Activated gamma-delta T cell treated with Interleukin-2 at 50 U/mL for 16 hours (primary cell): ENCODE measurements around the gene MYO9A.

Experiments
- DNase-seq: peaks from one replicate; pipeline ENCODE4 v3.0.0-alpha.2; 2020

Gene MYO9A

GRCh38 chr15:72118017-72118978, at the start of gene MYO9A, which contains the start of gene SENP8:
MYO9A (minus strand) TSS chr15:72118150; CDS start chr15:72046563, 71,587 bp downstream.
SENP8 (plus strand) TSS chr15:72118403; CDS start chr15:72139624, 21,221 bp downstream.
- peak; percentile 98 for DNase-seq

- no peak for DNase-seq
Measured at GRCh38 chr15:72167445-72167844, 49.5 kb upstream of the MYO9A start.

- no peak for DNase-seq
Measured at GRCh38 chr15:72166716-72167417, 48.9 kb upstream of the MYO9A start.

- no peak for DNase-seq
Measured at GRCh38 chr15:72163719-72164118, 45.8 kb upstream of the MYO9A start.

GRCh38 chr15:72162569-72162968, 44.6 kb upstream of the MYO9A start:
- DNase-seq: no peak

- no peak for DNase-seq
Measured at GRCh38 chr15:72161361-72162132, 43.6 kb upstream of the MYO9A start.

GRCh38 chr15:72160696-72161245, 42.8 kb upstream of the MYO9A start:
- DNase-seq: no peak

- DNase-seq: no peak
Measured at GRCh38 chr15:72156928-72157327, 39.0 kb upstream of the MYO9A start.

- peak; percentile 80 for DNase-seq
Measured at GRCh38 chr15:72155635-72156616, 38.0 kb upstream of the MYO9A start.

GRCh38 chr15:72155003-72155621, 37.2 kb upstream of the MYO9A start:
- DNase-seq: no peak

GRCh38 chr15:72154316-72154715, 36.4 kb upstream of the MYO9A start:
- no peak for DNase-seq

GRCh38 chr15:72153269-72154000, 35.5 kb upstream of the MYO9A start:
- no peak for DNase-seq

GRCh38 chr15:72147418-72147817, 29.5 kb upstream of the MYO9A start:
- DNase-seq: no peak

- no peak for DNase-seq
Measured at GRCh38 chr15:72146934-72147333, 29.0 kb upstream of the MYO9A start.

GRCh38 chr15:72146221-72146620, 28.3 kb upstream of the MYO9A start:
- no peak for DNase-seq

GRCh38 chr15:72141171-72142084, 23.5 kb upstream of the MYO9A start:
- no peak for DNase-seq

GRCh38 chr15:72140088-72140487, 22.1 kb upstream of the MYO9A start:
- no peak for DNase-seq

- no peak for DNase-seq
Measured at GRCh38 chr15:72139667-72140066, 21.7 kb upstream of the MYO9A start.
